ENCODE results near the gene LRRC8D.

Gene LRRC8D

DNA sequence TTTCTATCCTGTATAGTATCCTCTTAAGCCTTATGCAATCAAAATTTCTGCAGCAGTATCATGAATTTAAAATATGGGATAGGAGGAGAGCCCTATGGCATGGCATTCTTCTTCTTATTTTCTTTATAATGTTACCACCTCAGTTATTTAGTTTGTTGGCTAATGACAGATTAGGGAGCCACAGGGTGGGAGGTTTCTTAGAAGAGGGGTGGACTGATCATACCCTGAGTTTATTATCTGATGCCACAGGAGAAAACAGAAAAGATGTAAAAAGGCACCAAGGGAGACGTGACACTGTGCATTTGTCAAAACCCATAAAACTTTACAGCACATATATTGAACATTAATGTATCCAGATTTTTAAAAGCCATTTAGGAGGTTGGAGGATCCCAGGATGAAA lies 66.9 kb downstream of the LRRC8D start:
- Histone ChIP-seq H3K36me3 (no peaks in the 10 kb centered on the region), H3K9me3 (ENCODE audit: severe bottlenecking) (no peaks in the 10 kb centered on the region), H3K27ac (no peak overlapping the region)

DNA sequence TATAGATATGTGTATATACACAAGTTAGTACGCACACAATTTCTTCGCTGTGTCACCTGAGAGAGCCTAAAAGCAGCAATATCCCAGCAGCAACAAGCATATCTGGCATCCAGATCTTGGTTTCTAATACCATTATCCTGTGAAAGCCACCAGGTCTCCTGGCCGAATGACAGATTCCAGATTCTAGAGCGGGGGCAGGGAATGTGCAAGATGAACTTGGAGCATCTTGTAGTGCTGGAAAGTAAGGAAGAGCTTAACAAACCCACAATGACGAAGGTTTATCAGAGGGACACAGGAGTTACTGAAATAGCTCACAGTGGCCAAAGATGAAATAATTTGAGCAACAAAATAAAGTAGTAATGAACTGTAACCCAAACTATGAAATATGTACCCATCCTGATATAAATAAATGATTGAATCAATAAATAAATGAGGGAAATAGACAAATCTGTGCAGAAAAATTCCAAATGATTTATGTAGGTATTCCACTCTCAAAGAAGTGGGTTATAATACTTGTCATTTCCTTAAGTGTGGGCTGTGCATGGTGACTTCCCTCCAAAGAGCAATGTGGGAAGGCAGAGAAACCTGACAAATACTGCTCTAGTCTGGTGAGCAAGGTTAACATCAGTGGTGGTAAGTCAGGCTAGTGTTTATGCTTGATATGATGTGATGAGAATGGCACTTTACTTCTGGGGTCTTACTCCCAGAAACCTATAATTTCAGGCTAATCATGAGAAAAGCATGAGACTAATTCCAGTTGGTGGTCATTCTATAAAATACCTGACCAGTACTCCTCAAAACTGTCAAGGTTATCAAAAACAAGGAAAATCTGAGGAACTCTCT lies 67.9 kb downstream of the LRRC8D start:
- Histone ChIP-seq H3K36me3 (no peaks in the 10 kb centered on the region), H3K9me3 (ENCODE audit: severe bottlenecking) (no peaks in the 10 kb centered on the region), H3K4me3 (ENCODE audit: low read depth, low read length) (no peak overlapping the region), H3K27ac (no peak overlapping the region), H3K27me3 (ENCODE audit: insufficient read depth, low read depth, severe bottlenecking) (no peaks in the 10 kb centered on the region)
- DNase-seq = peak; percentile 14
- TF ChIP-seq, protein P1, sequence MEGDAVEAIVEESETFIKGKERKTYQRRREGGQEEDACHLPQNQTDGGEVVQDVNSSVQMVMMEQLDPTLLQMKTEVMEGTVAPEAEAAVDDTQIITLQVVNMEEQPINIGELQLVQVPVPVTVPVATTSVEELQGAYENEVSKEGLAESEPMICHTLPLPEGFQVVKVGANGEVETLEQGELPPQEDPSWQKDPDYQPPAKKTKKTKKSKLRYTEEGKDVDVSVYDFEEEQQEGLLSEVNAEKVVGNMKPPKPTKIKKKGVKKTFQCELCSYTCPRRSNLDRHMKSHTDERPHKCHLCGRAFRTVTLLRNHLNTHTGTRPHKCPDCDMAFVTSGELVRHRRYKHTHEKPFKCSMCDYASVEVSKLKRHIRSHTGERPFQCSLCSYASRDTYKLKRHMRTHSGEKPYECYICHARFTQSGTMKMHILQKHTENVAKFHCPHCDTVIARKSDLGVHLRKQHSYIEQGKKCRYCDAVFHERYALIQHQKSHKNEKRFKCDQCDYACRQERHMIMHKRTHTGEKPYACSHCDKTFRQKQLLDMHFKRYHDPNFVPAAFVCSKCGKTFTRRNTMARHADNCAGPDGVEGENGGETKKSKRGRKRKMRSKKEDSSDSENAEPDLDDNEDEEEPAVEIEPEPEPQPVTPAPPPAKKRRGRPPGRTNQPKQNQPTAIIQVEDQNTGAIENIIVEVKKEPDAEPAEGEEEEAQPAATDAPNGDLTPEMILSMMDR (IDR thresholded peaks at IDR 0.05; ENCODE audit: low read depth, low read length) = no peak

More for the DNA sequence above, 66.9 kb downstream of the LRRC8D start:
- Histone ChIP-seq H3K27me3 (ENCODE audit: insufficient read depth, low read depth, severe bottlenecking) (no peaks in the 10 kb centered on the region), H3K4me3 (ENCODE audit: low read depth, low read length) (no peak overlapping the region)
- TF ChIP-seq, protein P1 (IDR thresholded peaks at IDR 0.05; ENCODE audit: low read depth, low read length) = no peak
- DNase-seq = no peak

DNA sequence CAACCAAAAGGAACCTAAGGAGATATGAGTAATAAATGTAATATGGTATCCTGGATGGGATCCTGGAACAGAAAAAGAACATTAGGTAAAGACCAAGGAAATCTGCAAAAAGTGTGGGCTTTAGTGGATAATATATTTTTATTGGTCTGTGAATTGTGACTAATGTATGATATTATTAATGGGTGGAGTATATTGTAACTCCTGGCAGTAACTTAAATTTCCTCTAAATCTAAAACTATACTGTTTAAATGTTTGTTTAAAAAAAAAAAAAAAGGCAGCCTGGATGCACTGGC lies 68.4 kb downstream of the LRRC8D start:
- H3K27ac ChIP-seq = no peak overlapping the region

DNA sequence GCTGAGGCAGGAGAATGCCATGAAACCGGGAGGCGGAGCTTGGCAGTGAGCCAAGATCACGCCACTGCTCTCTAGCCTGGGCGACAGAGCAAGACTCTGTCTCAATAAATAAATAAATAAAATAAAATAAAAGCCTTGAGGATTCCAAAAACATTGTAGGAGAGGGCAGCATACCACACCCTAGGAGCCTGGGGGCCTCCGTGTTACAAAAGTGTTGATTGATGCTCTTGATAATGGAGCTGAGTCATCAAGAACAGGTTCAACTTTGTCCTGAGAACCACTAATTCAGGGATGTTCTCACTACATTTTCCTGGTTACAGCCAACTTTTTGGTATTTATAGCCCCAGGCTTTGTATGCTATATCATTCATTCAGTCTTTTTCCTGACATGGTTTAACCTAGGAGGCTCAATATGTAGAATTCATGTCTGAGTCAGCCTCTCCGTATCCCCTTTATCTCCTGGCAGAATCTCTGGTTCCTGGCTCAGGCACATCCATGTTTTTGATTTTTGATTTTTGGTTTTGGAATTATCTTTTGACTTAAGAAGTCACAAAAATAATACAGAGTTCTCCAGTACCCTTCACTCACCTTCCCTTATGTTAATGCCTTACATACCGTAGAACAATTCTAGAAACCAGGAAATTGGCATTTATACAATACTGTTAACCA lies 69.4 kb downstream of the LRRC8D start:
- Histone ChIP-seq H3K36me3 (no peaks in the 10 kb centered on the region), H3K27ac (no peak overlapping the region), H3K9me3 (ENCODE audit: severe bottlenecking) (no peaks in the 10 kb centered on the region), H3K27me3 (ENCODE audit: insufficient read depth, low read depth, severe bottlenecking) (no peaks in the 10 kb centered on the region), H3K4me3 (ENCODE audit: low read depth, low read length) (no peak overlapping the region)
- DNase-seq = no peak
- TF ChIP-seq, protein P1 (IDR thresholded peaks at IDR 0.05; ENCODE audit: low read depth, low read length) = no peak

More for the DNA sequence above, 68.4 kb downstream of the LRRC8D start:
- DNase-seq = no peak
- TF ChIP-seq, protein P1 (IDR thresholded peaks at IDR 0.05; ENCODE audit: low read depth, low read length) = no peak
- Histone ChIP-seq H3K36me3 (no peaks in the 10 kb centered on the region), H3K4me3 (ENCODE audit: low read depth, low read length) (no peak overlapping the region), H3K27me3 (ENCODE audit: insufficient read depth, low read depth, severe bottlenecking) (no peaks in the 10 kb centered on the region), H3K9me3 (ENCODE audit: severe bottlenecking) (no peaks in the 10 kb centered on the region)

DNA sequence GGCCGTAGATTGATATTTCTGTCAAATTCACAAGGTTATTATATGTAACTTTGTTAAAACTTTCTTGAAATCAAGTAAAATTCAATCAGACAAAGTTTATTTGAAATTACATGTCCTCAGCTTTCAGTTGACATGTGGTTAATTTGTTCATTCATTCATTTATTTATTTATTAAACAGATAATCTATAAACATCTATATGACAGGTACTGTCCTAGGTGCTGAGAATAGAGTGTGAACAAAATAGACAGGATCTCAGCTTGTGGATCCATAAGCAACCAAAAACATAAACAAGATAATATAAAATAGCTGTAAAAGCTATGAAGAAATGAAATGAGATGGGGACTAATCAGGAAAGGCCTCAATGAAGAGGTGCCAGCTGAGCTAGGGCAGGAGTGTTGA lies 72.0 kb downstream of the LRRC8D start:
- no peaks in the 10 kb centered on the region for H3K27me3 ChIP-seq (ENCODE audit: insufficient read depth, low read depth, severe bottlenecking)
- DNase-seq = no peak
- H3K9me3 ChIP-seq (ENCODE audit: severe bottlenecking) = no peaks in the 10 kb centered on the region
- TF ChIP-seq, protein P1 (IDR thresholded peaks at IDR 0.05; ENCODE audit: low read depth, low read length) = no peak
- no peak overlapping the region for H3K27ac ChIP-seq
- H3K4me3 ChIP-seq (ENCODE audit: low read depth, low read length) = no peak overlapping the region
- no peaks in the 10 kb centered on the region for H3K36me3 ChIP-seq

Data from WERI-Rb-1 (cell line).